H54 (cell line): ENCODE data around the gene NTRK2.
"Not testable (repeated sequence)": the region's sequence is repeated elsewhere in the genome, so short reads cannot be mapped to it uniquely, and the experiment has no call there.

Source experiments
- DNase-seq: peaks from one replicate; pipeline ENCODE4 v3.0.0; 2011; ENCODE audit warnings: low spot score, mixed read lengths; ENCODE audit not compliant: insufficient read length
- FAIRE-seq: peaks from 3 replicates; lab custom pipeline; 2011; peaks lifted over from hg19 to GRCh38; lab: Jason Lieb, UNC
- POLR2A ChIP-seq: IDR thresholded peaks from 2 replicates; pipeline ENCODE4 v1.6.1; 2011; ENCODE audit warnings: low read depth, mild to moderate bottlenecking, low read length

NTRK2 gene

DNA sequence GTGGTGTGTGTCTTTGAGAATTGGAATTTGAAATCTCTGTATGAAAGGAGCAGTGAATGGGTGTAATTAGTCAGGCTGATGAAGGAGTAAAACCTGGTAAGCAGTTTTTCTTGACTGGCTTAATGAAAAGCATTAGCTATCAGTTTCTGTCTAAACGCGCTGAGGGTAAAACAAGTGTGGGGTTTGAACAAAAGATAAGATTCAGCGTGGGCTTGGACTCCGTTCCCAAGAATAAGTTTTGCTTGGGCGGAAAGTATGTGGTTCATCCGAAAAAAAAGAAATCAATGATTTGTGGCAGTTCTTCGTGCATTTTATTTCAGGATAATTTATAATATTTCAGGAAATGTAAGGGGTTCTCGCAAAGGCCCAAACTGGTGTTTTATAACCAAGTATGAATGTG lies 217.3 kb downstream of the NTRK2 start:
- DNase-seq, result no peak
- TF ChIP-seq POLR2A, result no peak
- no peak for FAIRE-seq

DNA sequence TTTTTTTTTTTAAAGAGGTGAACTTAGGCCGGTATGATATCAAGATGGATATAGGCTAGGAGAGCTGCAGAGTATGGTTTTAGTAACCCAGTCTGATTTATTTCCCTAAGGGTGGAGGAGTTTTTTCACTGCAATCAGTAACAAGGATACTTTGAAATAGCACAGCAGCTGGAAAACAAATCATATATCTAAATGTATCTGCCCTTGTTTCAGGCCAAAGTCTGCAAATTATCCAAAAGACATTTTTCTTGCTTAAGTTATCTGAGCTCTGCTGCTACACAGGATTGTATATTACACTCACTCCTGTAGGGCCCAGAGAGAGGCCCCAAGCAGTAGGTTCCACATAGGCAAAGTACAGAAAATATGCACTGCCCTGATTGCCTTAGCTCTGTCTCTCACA lies 222.4 kb downstream of the NTRK2 start:
- no peak for FAIRE-seq

DNA sequence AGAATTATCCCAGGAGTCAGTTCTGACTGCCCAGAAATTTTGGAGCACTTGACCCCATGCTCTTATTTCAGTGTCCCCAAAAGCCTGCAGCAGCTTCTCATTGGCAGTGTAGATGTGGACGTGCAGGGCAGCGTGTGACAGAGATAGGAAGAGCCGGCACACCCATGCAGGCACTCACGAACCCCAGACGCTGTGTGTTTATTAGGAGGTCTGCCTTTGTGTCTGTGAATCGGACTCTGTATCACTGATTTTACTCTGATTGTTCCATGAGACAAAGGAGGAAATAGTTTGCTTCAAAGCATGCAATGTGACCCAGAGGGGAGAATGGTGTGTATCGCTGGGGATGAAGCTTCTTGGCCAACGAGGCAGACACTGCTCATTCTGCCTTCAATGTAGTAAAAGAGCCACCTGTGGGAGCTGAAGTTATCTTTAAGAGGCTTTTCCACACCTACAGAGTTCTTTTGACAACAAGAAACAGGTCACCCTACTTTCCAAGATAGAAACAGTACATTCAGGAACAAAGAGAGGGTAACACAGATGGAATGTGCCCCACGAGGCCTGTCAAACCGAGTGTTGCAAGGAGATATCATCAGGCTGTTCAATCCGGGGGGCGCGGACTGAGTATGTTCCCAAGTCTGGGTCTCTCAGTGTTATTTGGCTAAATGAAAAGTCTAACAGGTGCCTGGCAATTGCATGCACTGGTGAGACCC lies 224.0 kb downstream of the NTRK2 start:
- no peak for FAIRE-seq
- no peak for DNase-seq
- no peak for TF ChIP-seq POLR2A

More for the DNA sequence above, 222.4 kb downstream of the NTRK2 start:
- DNase-seq, result no peak
- TF ChIP-seq POLR2A, result no peak

DNA sequence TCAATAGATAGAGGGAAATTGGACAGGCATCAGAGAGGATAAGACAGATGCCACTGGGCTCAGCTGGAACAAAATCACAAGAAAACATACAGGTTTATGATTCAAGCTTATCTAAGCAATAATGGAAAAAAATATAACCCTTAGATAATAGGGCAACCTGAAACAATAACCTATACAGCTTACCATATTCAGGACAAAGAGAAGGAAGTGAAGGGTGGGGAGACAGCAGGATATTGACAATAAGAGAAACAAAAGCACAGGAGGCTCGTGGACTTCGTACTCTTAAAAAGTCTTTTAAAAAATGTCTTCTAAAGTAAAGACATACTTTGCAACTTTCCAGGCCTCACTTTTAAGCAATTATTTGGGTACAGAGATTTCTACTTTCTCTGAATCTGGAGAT lies 225.3 kb downstream of the NTRK2 start:
- no peak for FAIRE-seq
- DNase-seq, result no peak

DNA sequence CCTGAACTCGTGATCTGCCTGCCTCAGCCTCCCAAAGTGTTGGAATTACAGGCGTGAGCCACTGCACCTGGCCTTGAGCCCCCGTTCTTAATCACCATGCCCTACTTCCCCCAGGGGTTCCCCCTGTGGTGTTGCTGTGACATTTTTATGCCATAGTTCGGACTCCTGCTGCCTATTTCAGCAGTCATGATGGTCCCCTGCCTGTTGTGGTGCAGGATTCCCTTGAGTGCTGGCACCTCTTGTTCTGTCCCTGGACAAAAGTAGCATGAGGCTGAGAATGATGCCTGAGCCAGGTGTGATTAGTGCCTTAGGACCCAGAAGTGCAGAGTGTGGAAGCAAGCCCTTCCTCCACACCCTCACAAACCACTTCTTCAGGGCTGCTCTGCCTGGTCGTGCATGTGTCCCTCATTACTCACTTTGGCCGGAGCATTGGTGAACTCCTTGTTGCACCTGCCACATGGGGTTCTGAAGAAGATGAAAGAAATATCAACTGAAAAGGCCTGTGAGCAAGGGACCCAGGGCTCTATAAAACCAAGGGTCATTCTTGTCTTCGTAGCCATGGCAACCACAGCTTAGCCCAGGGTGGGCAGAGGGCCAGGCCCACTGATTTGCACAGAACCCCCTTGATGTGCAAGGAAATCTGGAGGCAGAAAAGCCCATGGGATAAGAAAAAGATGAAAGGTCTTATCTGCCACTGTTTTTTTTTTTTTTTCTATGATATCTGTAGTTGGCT lies 228.0 kb downstream of the NTRK2 start:
- FAIRE-seq (no peak), DNase-seq (no peak)
- no peak for TF ChIP-seq POLR2A

More for the DNA sequence above, 225.3 kb downstream of the NTRK2 start:
- no peak for TF ChIP-seq POLR2A

DNA sequence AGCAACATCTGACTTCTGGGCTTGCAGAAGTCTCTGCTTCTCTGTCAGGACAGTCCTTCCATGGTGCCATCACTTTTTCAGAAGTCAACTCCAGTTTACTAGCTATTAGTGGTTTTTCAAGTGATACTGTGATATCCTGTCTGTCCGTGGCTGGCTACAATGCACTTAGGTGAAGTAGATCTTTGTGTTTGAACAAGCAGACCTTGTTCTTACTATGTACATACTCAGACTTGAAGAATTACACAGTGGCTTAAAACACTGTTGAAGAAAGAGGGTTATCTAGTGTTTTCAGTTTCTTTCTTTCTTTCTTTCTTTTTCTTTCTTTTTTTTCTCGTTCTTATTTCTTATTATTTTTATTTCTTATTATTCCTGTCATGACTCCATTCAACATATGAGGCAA lies 228.7 kb downstream of the NTRK2 start:
- TF ChIP-seq POLR2A, result no peak
- no peak for FAIRE-seq

DNA sequence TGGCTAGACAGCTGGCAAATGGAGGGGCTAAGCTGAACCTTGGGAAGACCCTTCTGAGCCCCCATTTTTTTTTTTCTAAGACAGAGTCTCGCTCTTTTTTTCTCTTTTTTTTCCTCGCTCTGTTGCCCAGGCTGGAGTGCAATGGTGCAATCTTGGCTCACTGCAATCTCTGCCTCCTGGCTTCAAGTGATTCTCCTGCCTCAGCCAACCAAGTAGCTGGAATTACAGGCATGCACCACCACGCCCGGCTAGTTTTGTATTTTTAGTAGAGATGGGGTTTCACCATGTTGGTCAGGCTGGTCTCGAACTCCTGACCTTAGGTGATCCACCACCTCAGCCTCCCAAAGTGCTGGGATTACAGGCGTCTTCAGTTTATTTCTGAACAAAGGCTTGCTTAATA lies 229.1 kb downstream of the NTRK2 start:
- DNase-seq, FAIRE-seq: not testable (repeated sequence)

More for the DNA sequence above, 228.7 kb downstream of the NTRK2 start:
- DNase-seq, result no peak

DNA sequence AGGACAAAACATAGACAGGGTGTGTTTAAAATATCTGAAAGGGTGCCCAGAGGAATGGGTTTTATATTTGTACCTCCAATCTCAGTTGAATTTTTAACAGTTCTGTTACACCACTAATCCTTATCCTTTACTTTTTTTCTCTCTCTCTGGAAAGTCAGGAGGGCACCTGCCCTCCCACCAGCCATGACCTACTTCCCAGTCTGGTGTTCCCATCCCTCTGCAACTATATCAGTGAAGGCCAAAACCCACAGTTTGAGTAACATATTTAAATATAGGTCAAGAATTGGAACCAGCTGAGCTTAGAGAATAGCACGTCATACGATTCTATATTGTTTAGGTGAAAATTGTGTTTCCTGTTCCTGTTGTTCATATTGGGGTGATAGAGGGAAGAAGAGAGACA lies 229.8 kb downstream of the NTRK2 start:
- no peak for TF ChIP-seq POLR2A
- DNase-seq (no peak), FAIRE-seq (no peak)

DNA sequence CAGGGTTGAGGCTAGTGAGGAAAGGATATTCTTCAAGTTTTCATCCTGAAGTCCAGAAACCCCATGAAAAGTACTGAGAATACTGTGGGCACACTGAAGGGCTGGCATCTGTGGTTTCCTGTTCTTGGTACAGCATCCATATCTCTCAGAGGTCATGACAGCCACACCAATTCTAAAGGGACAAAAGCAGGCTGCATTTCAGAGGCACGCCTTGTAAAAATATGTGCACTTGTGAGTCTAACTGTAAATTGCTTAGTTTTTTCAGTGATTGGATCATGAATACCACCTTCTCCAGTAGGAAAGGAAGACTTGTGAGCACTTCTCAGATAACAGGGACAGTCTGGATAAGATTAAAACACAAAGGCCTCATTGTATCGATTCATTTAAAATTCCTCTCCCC lies 230.9 kb downstream of the NTRK2 start:
- TF ChIP-seq POLR2A, result no peak
- DNase-seq, result no peak
- FAIRE-seq, result no peak

DNA sequence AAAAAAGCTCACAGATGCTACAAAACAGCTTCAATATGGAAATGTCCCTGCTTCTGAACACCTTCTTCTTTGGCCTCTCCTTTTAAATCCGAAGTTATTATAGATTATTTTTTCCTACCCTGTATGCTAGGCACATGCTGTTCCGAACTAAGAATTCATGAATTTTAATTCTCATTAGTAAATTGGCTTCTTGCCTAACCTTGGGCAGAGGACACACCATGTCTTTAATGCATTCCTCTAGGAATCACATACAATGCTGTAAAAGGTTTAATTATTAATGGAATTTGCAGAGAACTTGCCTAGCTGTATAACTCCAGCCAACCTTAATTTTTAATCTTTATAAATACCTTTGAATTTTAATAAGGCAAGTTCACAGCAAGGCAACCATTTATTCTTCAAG lies 234.4 kb downstream of the NTRK2 start:
- no peak for FAIRE-seq
- DNase-seq, result no peak
- TF ChIP-seq POLR2A, result no peak

DNA sequence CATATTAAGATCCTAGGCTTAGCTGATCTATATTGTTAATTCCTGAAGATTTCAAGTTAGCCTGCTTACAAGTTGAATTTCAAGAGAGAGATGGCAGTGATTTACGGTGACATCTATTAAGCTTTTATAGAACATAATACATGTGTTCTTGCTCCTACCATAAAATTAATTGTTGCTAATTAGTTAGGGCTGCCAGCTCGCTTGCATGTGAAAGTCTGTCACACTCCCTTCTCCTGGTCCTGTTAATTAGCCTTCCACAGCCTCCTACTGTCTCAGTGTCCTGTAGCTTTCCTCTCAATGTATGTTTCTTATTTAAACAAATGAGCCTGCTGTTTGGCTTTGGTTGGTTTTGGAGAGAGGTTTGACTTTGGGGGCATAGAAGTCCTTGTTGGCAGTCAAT lies 247.2 kb downstream of the NTRK2 start:
- FAIRE-seq, result no peak
- no peak for DNase-seq
- no peak for TF ChIP-seq POLR2A

DNA sequence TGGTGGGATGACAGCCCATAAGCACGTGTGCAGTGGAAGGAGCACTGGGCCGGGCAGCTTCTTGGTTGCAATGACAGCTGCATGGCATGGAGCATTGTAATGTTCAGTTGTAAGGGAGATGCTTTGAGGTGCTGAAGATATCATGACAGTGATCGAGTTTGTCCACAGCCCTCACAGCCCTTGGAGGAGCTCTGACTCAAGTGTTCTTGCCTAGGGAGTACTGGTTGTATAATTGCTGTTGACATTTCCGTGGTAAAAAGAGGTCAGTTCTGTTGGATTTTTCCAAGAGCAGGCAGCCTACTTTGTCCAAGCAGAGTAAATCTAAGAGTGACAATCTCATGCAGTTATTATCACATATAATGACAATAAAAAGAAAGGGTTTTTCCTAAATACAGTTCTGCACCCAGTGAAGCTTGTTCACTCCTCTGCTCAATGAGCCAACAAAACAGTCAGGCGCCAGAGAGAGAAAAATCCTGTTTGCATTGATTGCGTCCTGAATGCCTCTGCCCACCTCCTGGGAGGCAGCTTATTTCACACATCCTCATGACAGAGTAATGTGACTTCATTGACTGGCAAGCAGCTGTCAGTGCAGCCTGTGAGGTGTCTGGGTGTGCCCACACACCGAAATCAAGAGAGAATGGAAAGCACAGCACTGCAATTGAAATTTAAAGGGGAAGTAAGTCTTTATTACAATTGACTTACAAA lies 248.0 kb downstream of the NTRK2 start:
- TF ChIP-seq POLR2A, result no peak
- no peak for FAIRE-seq
- no peak for DNase-seq

DNA sequence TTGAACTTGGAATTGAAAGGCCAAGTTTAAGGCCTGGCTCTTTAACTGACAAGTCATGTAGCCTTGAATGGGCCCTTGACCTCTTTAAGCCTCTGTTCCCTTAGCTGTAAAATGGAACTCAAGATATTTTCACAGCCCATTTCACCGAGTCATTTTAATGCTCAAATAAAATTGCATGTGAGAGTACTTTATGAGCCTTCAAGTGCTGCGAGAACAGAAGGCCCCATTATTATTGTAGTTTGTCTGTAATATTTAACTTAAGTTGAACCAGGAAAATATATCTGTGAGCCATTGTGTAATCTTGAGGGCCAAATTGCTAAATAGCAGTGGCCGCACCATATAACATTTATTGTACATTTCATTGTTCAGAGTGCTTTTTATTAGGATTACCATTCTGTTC lies 249.9 kb downstream of the NTRK2 start:
- no peak for DNase-seq
- TF ChIP-seq POLR2A, result no peak
- no peak for FAIRE-seq

DNA sequence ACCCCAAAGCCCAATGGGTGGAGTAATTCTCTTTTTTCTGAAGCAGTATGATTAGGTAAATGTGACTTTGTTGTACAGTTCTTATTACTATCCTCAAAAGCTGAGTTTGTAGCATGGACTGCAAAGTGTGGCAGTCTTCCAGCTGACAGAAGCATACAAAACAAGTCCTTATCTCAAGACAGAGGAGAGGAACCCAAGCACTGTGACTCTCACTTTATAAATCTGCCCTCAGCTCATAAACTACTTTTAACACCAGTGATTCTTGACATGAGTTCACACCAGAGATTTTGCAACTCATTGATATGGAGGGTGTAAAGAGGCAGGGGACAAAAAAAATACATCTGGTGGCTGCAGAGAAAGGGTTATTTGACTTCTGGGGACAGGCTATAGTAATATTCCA lies 251.6 kb downstream of the NTRK2 start:
- no peak for TF ChIP-seq POLR2A
- no peak for DNase-seq
- no peak for FAIRE-seq

DNA sequence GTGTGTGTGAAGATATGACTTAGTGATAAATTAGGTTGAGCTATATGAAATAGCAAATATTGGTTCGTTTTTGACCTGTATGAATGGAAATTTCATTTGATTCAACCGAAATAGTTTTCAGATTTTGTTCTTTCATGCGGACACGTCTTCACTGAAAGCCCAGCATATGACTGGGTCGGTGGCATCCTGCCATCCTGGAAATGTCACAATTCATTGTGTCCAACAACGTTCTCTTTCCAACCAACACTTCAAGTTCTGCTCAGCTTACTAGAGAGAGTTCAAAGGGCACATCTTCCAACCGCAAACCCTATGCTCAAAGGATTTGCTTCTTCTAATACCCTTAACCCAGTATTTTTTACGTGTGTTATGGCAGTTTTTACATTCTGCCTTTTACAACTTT lies 252.5 kb downstream of the NTRK2 start:
- TF ChIP-seq POLR2A, result no peak
- DNase-seq, result no peak
- FAIRE-seq, result no peak
